ENCODE data around the gene DIAPH3. TPM values are rescaled to one million over a fixed set of nuclear protein-coding genes. Genes with fewer than 3 reads are reported as not detected.

Gene DIAPH3
- total RNA-seq, 1 experiment from 2014 or later: 11.4 TPM

GRCh38 chr13:59774491-59774971 is 389.2 kb downstream of the DIAPH3 start:
- intact Hi-C loops (cut with micrococcal nuclease; ENCODE audit: unreplicated experiment): loop anchor here (5.0 kb wide), 1 partner anchor 92 kb away; no protein-coding TSS in a partner anchor
- BruUV-seq (replicated peaks): no TSS peak
- no peak for DNase-seq
- Mint-ChIP-seq H3K36me3 (ENCODE audit: insufficient read depth, unreplicated experiment) (no peaks in the 10 kb centered on the region), H3K4me1 (ENCODE audit: low read depth, unreplicated experiment) (no peaks in the 10 kb centered on the region), H3K4me3 (ENCODE audit: low read depth, unreplicated experiment) (no peak overlapping the region), H3K27ac (ENCODE audit: unreplicated experiment) (no peak overlapping the region), H3K9me3 (ENCODE audit: low read depth, unreplicated experiment) (no peaks in the 10 kb centered on the region), H3K27me3 (ENCODE audit: unreplicated experiment) (no peaks in the 10 kb centered on the region)
- CTCF ChIA-PET: no interaction called here
- no peak for TF ChIP-seq CTCF (IDR thresholded peaks at IDR 0.05; ENCODE audit: unreplicated experiment)

- no TSS peak for BruUV-seq (replicated peaks)
- H3K4me1 Mint-ChIP-seq (ENCODE audit: low read depth, unreplicated experiment): no peaks in the 10 kb centered on the region
- H3K9me3 Mint-ChIP-seq (ENCODE audit: low read depth, unreplicated experiment): no peaks in the 10 kb centered on the region
- H3K4me3 Mint-ChIP-seq (ENCODE audit: low read depth, unreplicated experiment): no peak overlapping the region
- DNase-seq: no peak
- TF ChIP-seq CTCF (IDR thresholded peaks at IDR 0.05; ENCODE audit: unreplicated experiment): no peak
- H3K27ac Mint-ChIP-seq (ENCODE audit: unreplicated experiment): no peak overlapping the region
- intact Hi-C loops (cut with micrococcal nuclease; ENCODE audit: unreplicated experiment): loop anchor here (2.0 to 5.0 kb wide), 2 partner anchors 89 to 380 kb away; no protein-coding TSS in a partner anchor
- no peaks in the 10 kb centered on the region for H3K27me3 Mint-ChIP-seq (ENCODE audit: unreplicated experiment)
- H3K36me3 Mint-ChIP-seq (ENCODE audit: insufficient read depth, unreplicated experiment): no peaks in the 10 kb centered on the region
- CTCF ChIA-PET: no interaction called here
Measured at GRCh38 chr13:59771272-59771671, 392.5 kb downstream of the DIAPH3 start.

GRCh38 chr13:59770451-59770850 is 393.3 kb downstream of the DIAPH3 start:
- no peaks in the 10 kb centered on the region for H3K4me1 Mint-ChIP-seq (ENCODE audit: low read depth, unreplicated experiment)
- H3K9me3 Mint-ChIP-seq (ENCODE audit: low read depth, unreplicated experiment): no peaks in the 10 kb centered on the region
- CTCF ChIA-PET: no interaction called here
- no peak overlapping the region for H3K27ac Mint-ChIP-seq (ENCODE audit: unreplicated experiment)
- no TSS peak for BruUV-seq (replicated peaks)
- intact Hi-C loops (cut with micrococcal nuclease; ENCODE audit: unreplicated experiment): loop anchor here (2.0 to 5.0 kb wide), 2 partner anchors 88 to 380 kb away; no protein-coding TSS in a partner anchor
- H3K4me3 Mint-ChIP-seq (ENCODE audit: low read depth, unreplicated experiment): no peak overlapping the region
- no peaks in the 10 kb centered on the region for H3K27me3 Mint-ChIP-seq (ENCODE audit: unreplicated experiment)
- H3K36me3 Mint-ChIP-seq (ENCODE audit: insufficient read depth, unreplicated experiment): no peaks in the 10 kb centered on the region
- TF ChIP-seq CTCF (IDR thresholded peaks at IDR 0.05; ENCODE audit: unreplicated experiment): no peak
- no peak for DNase-seq

- intact Hi-C loops (cut with micrococcal nuclease; ENCODE audit: unreplicated experiment): no loop called here
- no peaks in the 10 kb centered on the region for H3K36me3 Mint-ChIP-seq (ENCODE audit: insufficient read depth, unreplicated experiment)
- H3K4me1 Mint-ChIP-seq (ENCODE audit: low read depth, unreplicated experiment): no peaks in the 10 kb centered on the region
- no peak for TF ChIP-seq CTCF (IDR thresholded peaks at IDR 0.05; ENCODE audit: unreplicated experiment)
- H3K27ac Mint-ChIP-seq (ENCODE audit: unreplicated experiment): no peak overlapping the region
- no TSS peak for BruUV-seq (replicated peaks)
- DNase-seq: no peak
- H3K9me3 Mint-ChIP-seq (ENCODE audit: low read depth, unreplicated experiment): no peaks in the 10 kb centered on the region
- no peaks in the 10 kb centered on the region for H3K27me3 Mint-ChIP-seq (ENCODE audit: unreplicated experiment)
- CTCF ChIA-PET: no interaction called here
- H3K4me3 Mint-ChIP-seq (ENCODE audit: low read depth, unreplicated experiment): no peak overlapping the region
Measured at GRCh38 chr13:59766236-59766635, 397.5 kb downstream of the DIAPH3 start.

Measured in Calu3 (cell line).